HG02798 (cell line): ENCODE data around the gene APOOL.
"Not testable (repeated sequence)": the region's sequence is repeated elsewhere in the genome, so short reads cannot be mapped to it uniquely, and the experiment has no call there.

ENCODE experiments used
- ATAC-seq: cut with Tn5 transposase; IDR thresholded peaks from one replicate; pipeline ENCODE4 v1.9.1; 2021; ENCODE audit warnings: mild to moderate bottlenecking; ENCODE audit not compliant: unreplicated experiment, poor library complexity

The APOOL gene, protein sequence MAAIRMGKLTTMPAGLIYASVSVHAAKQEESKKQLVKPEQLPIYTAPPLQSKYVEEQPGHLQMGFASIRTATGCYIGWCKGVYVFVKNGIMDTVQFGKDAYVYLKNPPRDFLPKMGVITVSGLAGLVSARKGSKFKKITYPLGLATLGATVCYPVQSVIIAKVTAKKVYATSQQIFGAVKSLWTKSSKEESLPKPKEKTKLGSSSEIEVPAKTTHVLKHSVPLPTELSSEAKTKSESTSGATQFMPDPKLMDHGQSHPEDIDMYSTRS

DNA sequence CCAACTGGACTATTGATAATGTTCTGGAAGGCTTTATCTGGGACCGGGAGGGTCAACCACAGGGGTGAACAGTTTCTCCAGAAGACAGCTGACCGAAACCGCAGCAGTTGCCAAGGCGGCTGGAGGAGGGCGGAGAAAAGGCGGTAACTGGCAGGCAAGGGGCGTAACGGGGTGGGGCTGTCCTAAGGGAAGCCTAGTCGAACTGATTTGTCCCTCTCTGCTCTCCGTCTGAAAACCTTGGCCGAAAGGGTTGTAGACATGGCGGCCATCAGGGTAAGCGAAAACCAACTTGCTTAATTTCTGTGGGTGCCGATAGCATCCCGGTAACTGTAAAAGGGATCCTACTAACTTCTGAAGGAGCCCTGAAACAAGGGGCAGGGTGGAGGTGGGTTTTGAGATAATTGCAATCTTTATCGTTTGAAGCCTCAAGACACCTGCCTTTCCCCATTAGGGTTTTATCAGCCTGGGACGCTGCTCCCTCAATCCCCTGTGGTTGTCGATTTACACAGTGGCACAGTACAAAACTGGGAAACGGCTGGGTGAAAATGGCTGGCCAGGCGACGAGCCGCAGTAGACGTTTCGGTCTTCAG is at the start of gene APOOL:
Gene APOOL, plus strand, starts transcription at position 223 of the 590 bp plus-strand sequence. Its CDS starts 36 bp downstream, at position 259.
- peak; percentile 98 for ATAC-seq

DNA sequence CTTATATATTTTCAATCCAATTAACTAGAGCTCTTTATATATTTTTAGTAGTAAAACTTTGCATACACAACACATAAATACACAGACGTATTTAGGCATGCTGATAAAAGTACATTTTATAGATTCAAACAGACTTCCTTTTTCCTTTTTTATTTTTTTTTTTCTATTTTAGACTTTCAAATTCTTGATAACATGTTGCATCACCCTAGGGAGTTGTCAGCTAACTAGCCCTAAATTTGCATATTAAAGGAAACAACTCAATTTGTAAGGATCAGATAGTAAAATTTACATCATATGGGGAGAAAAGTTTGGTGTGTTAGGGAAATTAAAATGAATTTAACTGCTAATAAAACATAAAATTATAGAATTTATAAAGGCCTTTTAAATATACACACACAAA is 47.4 kb upstream of the APOOL start:
- no peak for ATAC-seq

DNA sequence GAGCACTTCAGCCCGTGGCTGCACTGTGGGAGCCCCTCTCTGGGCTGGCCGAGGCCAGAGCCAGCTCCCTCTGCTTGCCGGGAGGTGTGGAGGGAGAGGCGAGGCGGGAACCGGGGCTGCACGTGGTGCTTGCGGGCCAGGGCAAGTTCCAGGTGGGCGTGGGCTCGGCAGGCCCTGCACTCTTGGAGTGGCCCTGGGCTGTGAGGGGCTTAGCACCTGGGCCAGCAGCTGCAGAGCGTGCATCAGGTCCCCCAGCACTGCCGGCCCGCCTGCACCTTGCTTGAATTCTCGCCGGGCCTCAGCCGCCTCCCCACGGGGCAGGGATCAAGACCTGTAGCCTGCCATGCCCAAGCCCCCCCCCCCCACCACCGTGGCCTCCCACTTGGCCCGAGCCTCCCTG is 28.9 kb upstream of the APOOL start:
- ATAC-seq, result no peak

DNA sequence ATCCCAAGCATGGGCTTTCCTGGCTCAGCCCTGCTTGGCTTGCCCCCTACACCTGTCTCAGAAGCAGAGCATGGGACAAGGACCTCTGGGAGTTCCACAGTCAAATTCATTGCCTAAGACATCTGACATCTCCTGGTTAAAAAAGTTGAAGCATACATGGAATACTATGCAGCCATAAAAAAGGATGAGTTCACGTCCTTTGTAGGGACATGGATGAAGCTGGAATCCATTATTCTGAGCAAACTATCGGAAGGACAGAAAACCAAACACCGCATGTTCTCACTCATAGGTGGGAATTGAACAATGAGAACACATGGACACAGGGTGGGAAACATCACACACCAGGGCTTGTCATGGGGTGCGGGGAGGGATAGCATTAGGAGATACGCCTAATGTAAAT is 11.9 kb upstream of the APOOL start:
- not testable (repeated sequence) for ATAC-seq

DNA sequence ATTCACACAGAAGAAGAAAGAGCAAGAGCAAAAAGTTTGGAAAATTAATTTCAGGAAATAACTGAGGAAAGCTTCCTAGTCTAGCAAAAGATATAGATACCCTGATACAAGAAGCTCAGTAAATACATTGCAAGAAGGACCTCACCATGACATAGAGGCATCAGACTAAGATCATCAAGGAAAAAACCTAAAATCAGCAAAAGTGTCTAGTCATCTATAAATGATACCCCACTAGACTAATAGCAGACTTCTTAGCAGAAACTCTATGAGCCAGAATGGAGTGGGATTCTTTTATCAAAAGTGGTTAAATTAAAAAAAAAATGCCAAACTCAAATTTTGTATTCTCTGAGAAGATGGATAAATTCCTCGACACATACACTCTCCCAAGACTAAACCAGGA is 10.5 kb upstream of the APOOL start:
- no peak for ATAC-seq

DNA sequence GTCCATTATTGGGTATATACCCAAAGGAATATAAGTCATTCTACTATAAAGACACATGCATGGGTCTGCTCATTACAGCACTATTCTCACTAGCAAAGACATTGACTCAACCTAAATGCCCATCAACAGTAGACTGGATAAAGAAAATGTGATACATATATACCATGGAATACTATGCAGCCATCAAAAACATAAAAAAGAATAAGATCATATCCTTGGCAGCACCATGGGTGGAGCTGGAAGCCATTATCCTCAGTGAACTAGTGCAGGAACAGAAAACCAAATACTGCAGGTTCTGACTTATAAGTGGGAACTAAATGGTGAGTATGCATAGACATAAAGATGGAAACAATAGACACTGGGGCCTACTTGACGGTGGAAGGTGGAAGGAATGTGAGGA is 2.3 kb upstream of the APOOL start:
- no peak for ATAC-seq

DNA sequence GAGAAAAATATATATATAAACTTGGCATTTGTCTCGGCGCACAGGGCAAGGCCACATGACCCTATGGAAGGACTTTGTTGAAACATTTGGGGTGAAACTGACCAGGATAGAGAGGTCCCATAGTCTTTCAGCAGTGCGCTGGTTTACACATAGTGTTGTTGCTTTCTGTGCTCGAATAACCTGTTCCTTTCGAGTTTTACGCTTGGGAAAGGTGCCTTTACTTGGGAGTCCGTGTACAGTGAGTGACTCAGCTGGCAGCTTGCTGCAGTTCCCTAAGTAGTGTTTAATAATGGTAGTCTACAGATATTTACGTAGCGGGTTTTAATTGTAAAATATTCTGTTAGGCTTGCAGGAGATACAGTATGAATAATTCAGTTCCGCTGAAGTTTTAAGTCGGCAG is 578 bp downstream of the APOOL start:
- peak; percentile 7 for ATAC-seq

DNA sequence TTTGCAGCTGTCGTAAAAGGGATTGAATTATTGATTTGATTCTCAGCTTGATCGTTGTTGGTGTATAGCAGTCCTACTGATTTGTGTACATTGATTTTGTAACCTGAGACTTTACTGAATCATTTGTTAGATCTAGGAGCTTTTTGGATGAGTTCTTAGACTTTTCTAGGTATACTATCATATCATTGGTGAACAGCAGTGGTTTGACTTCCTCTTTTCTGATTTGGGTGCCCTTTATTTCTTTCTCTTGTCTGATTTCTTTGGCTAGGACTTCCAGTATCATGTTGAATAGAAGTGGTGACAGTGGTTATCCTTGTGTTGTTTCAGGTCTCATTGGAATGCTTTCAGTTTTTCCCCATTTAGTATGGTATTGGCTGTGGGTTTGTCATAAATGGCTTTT is 8.4 kb downstream of the APOOL start:
- ATAC-seq, result no peak

DNA sequence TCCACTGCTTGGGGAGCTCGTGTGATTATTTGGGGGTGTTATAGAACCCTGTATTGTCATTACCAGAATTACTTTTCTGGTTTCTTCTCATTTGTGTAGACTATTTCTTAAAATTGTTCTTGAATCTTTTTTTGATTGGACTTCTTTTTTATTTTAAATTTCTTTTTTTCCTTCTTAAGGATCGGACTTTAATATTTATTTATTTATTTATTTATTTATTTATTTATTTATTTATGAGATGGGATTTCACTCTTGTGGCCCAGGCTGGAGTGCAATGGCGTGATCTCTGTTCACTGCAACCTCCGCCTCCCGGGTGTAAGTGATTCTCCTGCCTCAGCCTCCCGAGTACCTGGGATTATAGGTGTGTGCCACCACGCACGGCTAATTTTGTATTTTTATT is 11.7 kb downstream of the APOOL start:
- ATAC-seq, result not testable (repeated sequence)

DNA sequence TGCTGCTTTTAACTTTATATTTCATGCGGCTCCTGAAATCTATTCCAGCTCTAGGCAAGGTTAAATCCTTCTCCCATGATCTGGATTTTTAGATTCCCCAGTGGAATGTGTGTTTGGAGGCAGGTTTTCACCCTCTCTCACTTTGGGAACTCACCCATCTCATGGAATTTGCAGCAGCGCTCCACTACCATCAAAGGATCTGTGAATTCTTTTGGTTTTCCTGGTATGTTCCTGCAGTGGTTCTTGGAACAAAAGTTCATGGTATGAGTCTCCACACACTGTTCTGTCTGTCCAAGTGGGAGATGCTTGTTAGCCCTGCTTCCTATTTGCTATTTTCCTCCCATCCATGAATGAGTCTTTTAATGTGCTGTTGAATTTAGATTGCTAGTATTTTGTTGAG is 14.0 kb downstream of the APOOL start:
- no peak for ATAC-seq

DNA sequence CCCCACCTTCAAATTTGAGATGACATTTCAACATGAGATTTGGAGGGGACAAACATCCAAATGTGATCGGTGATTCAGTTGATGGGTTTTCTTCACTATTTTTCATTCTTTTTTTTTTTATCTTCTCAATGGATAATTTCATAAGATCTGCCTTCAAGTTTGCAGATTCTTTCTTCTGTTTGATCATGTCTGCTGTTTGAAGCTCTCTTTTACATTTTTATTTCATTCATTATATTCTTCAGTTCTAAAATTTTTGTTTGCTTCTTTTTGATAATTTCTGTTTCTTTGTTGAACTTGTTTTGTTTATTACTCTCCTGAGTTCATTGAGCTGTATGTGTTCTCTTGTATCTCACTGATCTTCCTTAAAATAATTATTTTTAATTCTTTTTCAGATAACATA is 14.8 kb downstream of the APOOL start:
- no peak for ATAC-seq

DNA sequence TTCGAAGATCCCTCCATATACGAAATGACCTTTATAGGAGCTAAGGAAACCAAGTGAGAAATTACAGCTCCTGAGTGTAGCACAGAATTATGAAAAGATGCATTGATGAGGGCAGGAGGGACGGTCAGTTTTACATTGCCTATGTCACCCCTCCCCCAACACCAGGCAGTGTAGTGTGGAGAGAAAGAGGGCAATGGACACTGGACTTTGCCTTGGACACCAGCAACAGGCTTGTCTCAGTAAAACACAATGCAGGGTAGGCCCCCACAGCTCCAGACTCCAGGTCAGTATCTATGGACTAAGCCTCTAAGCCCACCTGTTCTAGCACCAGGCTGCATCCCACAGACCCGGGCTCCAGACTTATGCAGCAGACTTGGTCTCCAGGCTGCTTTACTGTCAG is 16.5 kb downstream of the APOOL start:
- ATAC-seq, result no peak

DNA sequence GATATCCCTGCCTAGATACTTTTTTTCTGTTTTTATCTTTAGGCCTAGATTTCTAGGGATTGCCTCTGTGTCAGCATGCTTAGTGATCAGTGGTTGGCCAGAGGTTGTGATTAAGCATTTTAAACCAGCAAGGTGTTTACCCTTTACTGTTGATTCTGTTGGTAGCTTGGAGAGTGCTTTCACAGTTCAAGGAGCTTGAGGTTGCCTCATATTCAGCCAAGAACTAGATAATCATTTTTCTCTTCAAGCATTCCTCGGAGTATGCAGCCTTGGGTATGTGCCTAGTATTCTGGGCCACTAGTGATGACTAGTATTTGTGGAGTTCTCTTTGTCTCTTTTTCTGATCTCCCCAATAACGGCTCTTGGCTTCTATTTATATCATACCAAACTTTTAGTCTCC is 20.4 kb downstream of the APOOL start:
- ATAC-seq, result no peak

DNA sequence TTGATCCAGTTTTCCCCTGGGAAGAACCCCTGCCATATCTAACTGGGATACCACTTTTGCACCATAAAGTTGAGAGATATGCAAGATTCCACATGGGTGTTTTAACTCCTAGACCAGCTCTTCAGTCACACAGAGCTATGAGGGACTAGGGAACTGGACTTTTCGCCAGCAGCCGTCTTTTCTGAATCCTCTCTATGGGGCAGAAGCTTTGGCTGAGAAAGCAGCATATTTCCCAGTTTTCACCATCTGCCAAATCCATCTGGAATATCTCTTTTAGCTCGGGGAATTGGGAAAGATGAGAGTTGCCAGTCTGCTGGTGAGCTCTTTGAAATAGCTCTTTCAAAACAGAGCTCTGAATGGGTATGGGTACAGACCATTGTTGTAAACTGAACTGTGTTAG is 20.9 kb downstream of the APOOL start:
- no peak for ATAC-seq

DNA sequence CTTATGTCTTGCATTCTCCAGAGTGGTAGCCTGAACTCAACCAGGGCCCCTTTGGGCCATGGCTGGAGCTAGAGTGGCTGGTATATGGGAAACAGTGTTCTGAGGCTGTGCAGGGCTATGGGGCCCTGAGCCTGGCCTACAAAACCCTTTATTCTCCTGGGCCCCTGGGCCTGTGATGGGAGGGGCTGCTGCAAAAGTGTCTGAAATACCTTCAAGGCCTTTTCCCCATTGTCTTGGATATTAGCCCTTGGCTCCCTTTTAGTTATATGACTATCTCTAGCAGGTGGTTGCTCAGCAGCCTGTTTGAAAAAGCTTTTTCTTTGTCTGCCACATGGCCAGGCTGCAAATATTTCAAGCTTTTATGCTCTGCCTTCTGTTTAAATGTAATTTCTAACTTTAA is 22.5 kb downstream of the APOOL start:
- no peak for ATAC-seq

DNA sequence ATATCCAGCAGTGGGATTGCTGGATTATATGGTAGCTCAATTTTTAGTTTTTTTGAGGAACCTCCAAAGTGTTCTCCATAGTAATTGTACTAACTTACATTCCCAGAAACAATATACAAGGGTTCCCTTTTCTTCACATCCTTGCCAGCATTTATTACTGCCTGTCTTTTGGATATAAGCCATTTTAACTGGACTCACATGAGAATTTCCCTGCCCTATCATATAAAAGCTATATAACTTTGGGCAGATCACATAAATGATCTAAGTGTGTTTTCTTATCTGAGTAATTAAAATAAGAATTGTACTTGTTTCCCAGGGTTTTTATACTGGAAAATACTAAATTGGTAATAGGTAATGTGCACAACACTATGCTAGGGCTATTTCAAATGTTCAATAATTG is 25.4 kb downstream of the APOOL start:
- ATAC-seq, result no peak

DNA sequence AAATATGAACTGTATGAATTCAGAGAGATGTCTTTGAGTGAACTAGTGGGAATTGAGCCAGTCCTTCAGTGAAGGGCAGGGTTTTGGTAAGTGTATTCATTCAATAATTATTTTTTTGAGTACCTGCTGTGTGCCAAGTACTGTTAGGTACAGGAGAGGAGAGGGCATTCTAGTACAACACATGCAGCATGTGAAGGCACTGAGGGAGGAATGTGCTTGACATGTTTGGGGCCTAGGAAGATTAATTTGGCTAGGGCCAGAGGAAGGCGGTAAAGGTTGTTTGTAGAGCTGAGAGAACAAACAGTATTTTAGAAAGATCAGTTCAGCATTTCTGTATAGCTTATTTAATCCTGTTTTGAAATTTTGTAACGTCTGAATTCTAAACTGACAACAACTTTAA is 27.8 kb downstream of the APOOL start:
- no peak for ATAC-seq

DNA sequence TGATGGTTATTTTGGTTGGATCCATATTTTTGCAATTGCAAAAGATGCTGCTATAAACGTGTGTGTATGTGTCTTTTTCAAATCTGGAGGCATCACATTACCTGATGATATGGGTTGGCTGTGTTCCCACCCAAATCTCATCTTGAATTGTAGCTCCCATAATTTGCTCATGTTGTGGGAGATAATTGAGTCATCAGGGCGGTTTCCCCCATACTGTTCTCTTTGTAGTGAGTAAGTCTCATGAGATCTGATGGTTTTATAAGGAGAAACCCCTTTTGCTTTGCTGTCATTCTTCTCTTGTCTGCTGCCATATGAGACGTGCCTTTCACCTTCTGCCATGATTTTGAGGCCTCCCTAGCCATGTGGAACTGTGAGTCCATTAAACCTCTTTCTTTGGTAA is 33.4 kb downstream of the APOOL start:
- ATAC-seq, result no peak

DNA sequence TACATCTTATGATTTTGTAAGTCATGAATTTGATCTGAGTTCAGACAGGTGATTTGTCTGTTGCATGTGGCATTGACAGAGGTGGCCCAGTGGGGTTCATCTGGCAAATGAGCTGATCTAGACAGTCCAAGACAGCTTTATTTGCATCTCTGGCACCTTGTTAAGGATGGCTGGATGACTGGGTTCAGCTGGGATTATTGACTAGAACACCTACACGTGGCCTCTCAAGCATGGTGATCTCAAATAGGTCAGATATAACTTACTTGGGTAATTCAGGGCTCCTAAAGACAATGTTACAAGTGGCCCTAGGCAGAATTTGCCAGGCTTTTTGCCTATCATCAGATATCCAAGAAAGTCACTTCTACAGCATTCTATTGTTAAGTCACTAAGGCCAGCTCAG is 48.0 kb downstream of the APOOL start:
- no peak for ATAC-seq

DNA sequence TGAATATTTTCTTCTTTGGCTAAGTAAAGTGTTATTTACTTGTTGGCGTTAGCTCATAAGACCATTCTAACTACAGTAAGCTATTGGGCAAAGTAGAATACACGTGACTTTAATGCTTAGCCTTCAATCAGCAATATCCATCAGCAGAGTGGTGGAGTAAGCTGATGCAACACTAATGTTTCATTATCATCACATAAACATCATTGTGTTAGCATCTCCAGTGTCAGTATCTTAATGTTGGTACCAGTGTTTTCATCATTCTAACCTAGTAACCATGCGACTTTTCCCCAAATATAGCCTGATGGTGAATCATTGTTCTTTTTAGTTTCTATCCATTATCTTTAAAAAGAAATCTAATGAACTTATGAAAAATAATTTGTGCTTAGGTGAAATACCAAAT is 48.5 kb downstream of the APOOL start:
- ATAC-seq, result no peak

DNA sequence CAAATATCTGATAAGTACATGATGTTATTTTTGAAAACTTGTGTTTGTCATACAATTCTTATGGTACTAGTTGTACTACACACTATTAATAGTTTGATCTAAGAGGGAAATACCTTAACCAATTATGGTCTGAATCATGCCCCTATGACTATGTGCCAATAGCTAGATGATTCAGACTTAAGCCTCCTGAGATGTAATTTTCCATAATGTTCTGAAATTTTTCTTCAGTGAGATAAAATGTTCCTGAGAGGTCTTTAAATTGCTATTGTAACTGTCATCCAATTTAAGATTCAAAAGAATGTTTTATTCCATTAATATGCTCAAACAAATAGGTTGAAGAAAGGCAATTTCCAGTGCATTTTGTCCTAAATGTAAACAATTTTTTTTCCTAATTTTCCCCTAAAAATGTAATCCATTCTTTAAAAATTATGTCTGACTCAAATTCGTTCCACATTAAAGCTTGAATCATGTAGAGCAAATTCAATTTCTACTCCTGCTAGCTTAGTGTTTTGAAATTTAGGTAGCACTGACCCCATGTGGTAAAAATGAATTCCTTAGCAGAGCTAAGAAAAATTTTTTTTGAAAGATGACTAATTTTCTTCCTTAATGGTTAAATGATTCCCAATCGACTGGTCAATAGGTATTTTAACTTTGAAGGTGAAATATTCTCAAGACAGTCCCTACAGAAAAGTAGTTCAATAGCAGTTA is 49.1 kb downstream of the APOOL start:
- no peak for ATAC-seq
